T-cell (primary cell): ENCODE results near the gene HOXA1. TPM values are rescaled to one million over a fixed set of nuclear protein-coding genes. Genes with fewer than 3 reads are reported as not detected.
A peak's percentile ranks its signal among the peaks of the same experiment; 100 is the strongest.

ENCODE experiments used
- ATAC-seq, 4 experiments: fragments of 200-7000 bp in 3 of 4; fragments of 150-1000 bp in 1 of 4; cut with Tn5 transposase; replicated peaks in 1 of 4; 1 replicate in 3 of 4; 2 replicates in 1 of 4; pipeline ENCODE4 v1.10.0; 2021; ENCODE audit warnings: moderate library complexity in 3 of 4, mild to moderate bottlenecking in 2 of 4, moderate number of reproducible peaks in 1 of 4
- CTCF ChIA-PET, 2 donors: fragments of 300-600 bp; sonication (Branson Sonifier 250); formaldehyde crosslinking; loops; one replicate each; lab custom pipeline; 2022; ENCODE audit warnings: antibody characterized with exemption in 2 of 2; lab: Charles Lee
- POLR2A ChIA-PET, 2 donors: fragments of 300-600 bp; sonication (Branson Sonifier 250); formaldehyde crosslinking; loops; one replicate each; lab custom pipeline; 2022; ENCODE audit warnings: antibody characterized with exemption in 2 of 2; lab: Charles Lee
- DNase-seq, 35 experiments: peaks; one replicate each; pipeline versions ENCODE4 v3.0.0 to v3.0.0-alpha.2; 2013 to 2023
- H3K27ac ChIP-seq: one replicate; pipeline ENCODE4 v1.5.1; 2013; ENCODE audit warnings: low read length
- H3K27me3 ChIP-seq, 2 experiments: replicated peaks in 1 of 2; 1 replicate in 1 of 2; 2 replicates in 1 of 2; pipeline versions ENCODE4 v1.6.1 to v1.7.0; 2013; ENCODE audit warnings: low read length in 1 of 2, mixed read lengths in 1 of 2; ENCODE audit not compliant: control insufficient read depth in 2 of 2, insufficient read depth in 2 of 2; ENCODE audit errors: extremely low read depth in 1 of 2
- H3K36me3 ChIP-seq, 2 donors: 1 replicate in 1 of 2; 2 replicates in 1 of 2; pipeline versions ENCODE4 v1.6.1 to v1.7.0; 2013; ENCODE audit warnings: low read length in 1 of 2; ENCODE audit not compliant: control insufficient read depth in 2 of 2, insufficient read depth in 1 of 2; ENCODE audit errors: extremely low read depth in 1 of 2
- H3K4me1 ChIP-seq, 2 experiments: 1 replicate in 1 of 2; 2 replicates in 1 of 2; pipeline versions ENCODE4 v1.6.1 to v1.7.0; 2013; ENCODE audit warnings: low read length in 2 of 2, mixed read lengths in 1 of 2; ENCODE audit not compliant: insufficient read depth in 2 of 2, control insufficient read depth in 1 of 2; ENCODE audit errors: extremely low read depth in 1 of 2
- H3K4me3 ChIP-seq, 2 donors: 1 replicate in 1 of 2; 2 replicates in 1 of 2; pipeline versions ENCODE4 v1.5.1 to v1.7.0; 2013; ENCODE audit warnings: mild to moderate bottlenecking in 2 of 2, low read length in 1 of 2, moderate library complexity in 1 of 2; ENCODE audit not compliant: control insufficient read depth in 1 of 2; ENCODE audit errors: extremely low read depth in 1 of 2
- H3K9me3 ChIP-seq: 2 replicates; pipeline ENCODE4 v1.7.0; 2013
- H3K27ac Mint-ChIP-seq, 2 donors: one replicate each; pipeline ENCODE4 v1.8.0; 2020 to 2021; ENCODE audit warnings: mild to moderate bottlenecking in 2 of 2, mixed read lengths in 2 of 2
- H3K27me3 Mint-ChIP-seq, 2 donors: one replicate each; pipeline ENCODE4 v1.8.0; 2021 to 2022; ENCODE audit warnings: mixed read lengths in 2 of 2
- H3K36me3 Mint-ChIP-seq: one replicate; pipeline ENCODE4 v1.8.0; 2021; ENCODE audit warnings: mixed read lengths
- H3K4me1 Mint-ChIP-seq, 3 donors: one replicate each; pipeline ENCODE4 v1.8.0; 2020 to 2022; ENCODE audit warnings: mixed read lengths in 3 of 3, mild to moderate bottlenecking in 1 of 3
- H3K4me3 Mint-ChIP-seq, 3 donors: one replicate each; pipeline ENCODE4 v1.8.0; 2020 to 2022; ENCODE audit warnings: mild to moderate bottlenecking in 3 of 3, mixed read lengths in 3 of 3, moderate library complexity in 3 of 3
- H3K9me3 Mint-ChIP-seq, 3 donors: one replicate each; pipeline ENCODE4 v1.8.0; 2020 to 2022; ENCODE audit warnings: mixed read lengths in 3 of 3
- WGBS: methylation state at CpG from one replicate; pipeline ENCODE4 v1.1.5; 2013; ENCODE audit warnings: missing lambda C conversion rate; ENCODE audit not compliant: insufficient coverage; 5-methylcytosine and 5-hydroxymethylcytosine counted together
- total RNA-seq, 35 experiments: library from RNA in 6 of 35; stranded (reverse) in 6 of 35; fragments of 120-200 nt in 1 of 35; gene quantifications; one replicate each; pipeline versions ENCODE4 v1.2.1 to v1.2.4 and lab custom pipeline; 2013 to 2026

The HOXA1 gene
- total RNA-seq, 5 donors from 2014 or later (not counting 1 experiment from before 2014, with no cell fraction given), result 0.28 to 0.66 (median 0.54) TPM

DNA sequence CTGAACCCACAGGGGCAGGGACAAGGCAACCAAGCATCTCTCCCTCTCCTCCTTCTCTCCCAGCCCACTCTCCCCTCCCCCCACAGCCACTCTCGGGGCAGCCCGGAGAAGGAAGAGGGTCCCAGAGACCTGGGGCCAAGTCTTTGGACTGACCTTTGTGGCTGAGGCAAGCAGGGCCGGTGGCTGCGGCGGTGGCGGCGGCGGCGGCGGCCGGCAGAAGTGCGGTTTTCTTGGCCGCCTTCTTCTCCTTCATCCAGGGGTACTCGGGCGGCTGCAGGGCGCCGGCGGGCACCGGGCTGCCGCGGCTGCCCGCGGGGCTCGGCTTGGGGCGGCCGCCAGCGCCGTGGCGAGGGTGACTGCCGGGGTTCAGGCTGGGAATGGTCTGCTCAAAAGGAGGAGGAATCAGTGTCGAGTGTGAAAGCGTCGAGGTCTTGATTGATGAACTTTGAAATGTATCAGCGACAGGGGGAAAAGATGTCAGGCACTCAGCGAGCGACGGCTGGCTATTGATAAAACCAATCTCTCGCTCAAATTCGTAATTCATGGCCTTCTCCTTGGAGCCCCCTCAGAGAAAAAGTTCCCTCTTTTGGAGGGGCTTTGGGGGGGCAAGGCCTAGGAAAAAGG, 6.3 kb upstream of the HOXA1 start:
- ATAC-seq (peak in 1 of 4 experiments; percentile 20), DNase-seq (no peak)
- ChIA-PET CTCF (no interaction called here), POLR2A (no interaction called here)
- 15% methylated on average over 33 of the region's 39 CpGs for WGBS
- Mint-ChIP-seq H3K4me1 (peaks cover 35 to 39% (median 37%) of the 10 kb centered on the region in 3 donors), H3K4me3 (peak overlapping the region in 1 of 3 donors; percentile 67), H3K36me3 (peaks cover 24% of the 10 kb centered on the region), H3K27ac (peak overlapping the region in 1 of 2 donors; percentile 19), H3K9me3 (no peaks in the 10 kb centered on the region), H3K27me3 (peaks cover 57 to 87% of the 10 kb centered on the region in 2 donors)
- Histone ChIP-seq H3K27me3 (peaks cover 11 to 68% of the 10 kb centered on the region in 2 experiments), H3K9me3 (no peaks in the 10 kb centered on the region), H3K4me3 (no peak overlapping the region), H3K36me3 (no peaks in the 10 kb centered on the region), H3K27ac (no peak overlapping the region), H3K4me1 (peaks cover 4 to 30% of the 10 kb centered on the region in 2 experiments)

GRCh38 chr7:27101171-27101956, 5.6 kb upstream of the HOXA1 start:
- Histone ChIP-seq H3K4me1 (peaks cover 6 to 37% of the 10 kb centered on the region in 2 experiments), H3K9me3 (no peaks in the 10 kb centered on the region), H3K36me3 (no peaks in the 10 kb centered on the region), H3K27me3 (peaks cover 11 to 73% of the 10 kb centered on the region in 2 experiments), H3K27ac (no peak overlapping the region), H3K4me3 (no peak overlapping the region)
- CTCF ChIA-PET, result no interaction called here
- Mint-ChIP-seq H3K36me3 (peaks cover 24% of the 10 kb centered on the region), H3K4me1 (peaks cover 36 to 42% (median 39%) of the 10 kb centered on the region in 3 donors), H3K9me3 (no peaks in the 10 kb centered on the region), H3K27ac (no peak overlapping the region), H3K27me3 (peaks cover 57 to 88% of the 10 kb centered on the region in 2 donors), H3K4me3 (no peak overlapping the region)
- DNase-seq (no peak), ATAC-seq (no peak)
- POLR2A ChIA-PET, result no interaction called here
- 94% methylated on average over 20 of the region's 25 CpGs for WGBS

DNA sequence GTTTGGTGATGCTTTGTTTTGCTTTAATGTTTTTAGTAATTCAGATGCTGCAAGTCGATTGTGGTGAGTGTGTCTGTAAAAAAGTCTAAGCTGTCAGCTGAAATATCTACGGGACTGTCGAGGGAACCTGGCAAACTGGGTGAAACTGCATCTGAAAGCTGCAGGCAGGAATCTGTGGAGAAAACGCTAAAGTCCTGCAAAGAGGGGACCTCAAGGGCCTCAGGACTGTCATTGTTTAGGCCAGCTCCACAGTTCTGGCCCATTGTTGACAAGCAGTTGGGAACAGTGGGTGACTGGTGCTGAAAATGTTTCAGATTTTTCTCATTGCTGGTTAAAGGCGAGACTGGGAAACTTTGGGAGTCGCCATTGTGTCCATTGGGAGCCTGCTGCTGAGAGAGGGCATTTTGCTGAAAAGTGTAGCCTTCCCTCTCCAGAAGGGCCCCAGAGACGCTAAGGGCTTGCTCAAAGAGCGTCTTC, 4.9 kb upstream of the HOXA1 start:
- CTCF ChIA-PET, result no interaction called here
- H3K36me3 Mint-ChIP-seq, result peaks cover 24% of the 10 kb centered on the region
- Histone ChIP-seq H3K36me3 (no peaks in the 10 kb centered on the region), H3K4me1 (peaks cover 6 to 37% of the 10 kb centered on the region in 2 experiments), H3K27me3 (peaks cover 11 to 71% of the 10 kb centered on the region in 2 experiments), H3K4me3 (no peak overlapping the region), H3K27ac (no peak overlapping the region), H3K9me3 (no peaks in the 10 kb centered on the region)
- DNase-seq (no peak), ATAC-seq (no peak)
- H3K27me3 Mint-ChIP-seq, result peaks cover 58 to 83% of the 10 kb centered on the region in 2 donors
- no peak overlapping the region for H3K27ac Mint-ChIP-seq
- no peak overlapping the region for H3K4me3 Mint-ChIP-seq
- WGBS, result 96% methylated on average over 8 of the region's 8 CpGs
- H3K9me3 Mint-ChIP-seq, result no peaks in the 10 kb centered on the region
- POLR2A ChIA-PET, result no interaction called here
- H3K4me1 Mint-ChIP-seq, result peaks cover 37 to 43% (median 39%) of the 10 kb centered on the region in 3 donors

- Histone ChIP-seq H3K9me3 (no peaks in the 10 kb centered on the region), H3K27me3 (peaks cover 11 to 72% of the 10 kb centered on the region in 2 experiments), H3K4me3 (no peak overlapping the region), H3K4me1 (peaks cover 6 to 45% of the 10 kb centered on the region in 2 experiments), H3K27ac (no peak overlapping the region), H3K36me3 (no peaks in the 10 kb centered on the region)
- WGBS, result no CpG with 5 or more reads among the region's 8 CpGs
- ChIA-PET CTCF (interaction anchor here (0.5 to 0.7 kb wide), 2 partner anchors 81 to 766 kb away, joined by 3 to 4 read pairs; no protein-coding TSS in a partner anchor), POLR2A (interaction anchor here (0.7 kb wide), 2 partner anchors 20 to 408 kb away, joined by 3 read pairs; no protein-coding TSS in a partner anchor)
- Mint-ChIP-seq H3K27me3 (peaks cover 60 to 83% of the 10 kb centered on the region in 2 donors), H3K4me1 (peaks cover 39 to 53% (median 46%) of the 10 kb centered on the region in 3 donors), H3K36me3 (peaks cover 24% of the 10 kb centered on the region), H3K4me3 (no peak overlapping the region), H3K9me3 (no peaks in the 10 kb centered on the region), H3K27ac (no peak overlapping the region)
- DNase-seq, result no peak
- ATAC-seq, result no peak
Observed at GRCh38 chr7:27099453-27100370, 3.9 kb upstream of the HOXA1 start.

GRCh38 chr7:27098578-27099451, 3.0 kb upstream of the HOXA1 start:
- no peak overlapping the region for H3K27ac Mint-ChIP-seq

More at GRCh38 chr7:27098578-27099451, 3.0 kb upstream of the HOXA1 start:
- Histone ChIP-seq H3K27me3 (peaks cover 8 to 68% of the 10 kb centered on the region in 2 experiments), H3K9me3 (no peaks in the 10 kb centered on the region), H3K4me1 (peaks cover 6 to 45% of the 10 kb centered on the region in 2 experiments), H3K4me3 (no peak overlapping the region), H3K36me3 (no peaks in the 10 kb centered on the region), H3K27ac (no peak overlapping the region)
- ChIA-PET POLR2A (interaction anchor here (0.7 kb wide), 2 partner anchors 21 to 408 kb away, joined by 3 read pairs; no protein-coding TSS in a partner anchor), CTCF (interaction anchor here in 1 of 2 donors (0.5 kb wide), 1 partner anchor 82 kb away, joined by 3 read pairs; no protein-coding TSS in a partner anchor)
- WGBS, result 62% methylated on average over 29 of the region's 38 CpGs
- ATAC-seq, result no peak
- H3K4me1 Mint-ChIP-seq, result peaks cover 37 to 54% (median 47%) of the 10 kb centered on the region in 3 donors
- H3K4me3 Mint-ChIP-seq, result peak overlapping the region in 2 of 3 donors; percentile 17 to 83
- peaks cover 61 to 84% of the 10 kb centered on the region in 2 donors for H3K27me3 Mint-ChIP-seq
- H3K36me3 Mint-ChIP-seq, result peaks cover 24% of the 10 kb centered on the region
- DNase-seq, result no peak
- H3K9me3 Mint-ChIP-seq, result no peaks in the 10 kb centered on the region
